Sciatic nerve (tissue), 2 donors: Measurements from ENCODE around the gene AMBP. TPM values are rescaled to one million over a fixed set of nuclear protein-coding genes. Genes with fewer than 3 reads are reported as not detected.

Source experiments
- ATAC-seq: fragments of 200-7000 bp; cut with Tn5 transposase; one replicate; pipeline ENCODE4 v1.9.1; 2020; ENCODE audit warnings: mild to moderate bottlenecking, moderate library complexity
- DNase-seq: peaks from one replicate; pipeline ENCODE4 v3.0.0-alpha.2; 2020; ENCODE audit warnings: low spot score
- intact Hi-C: fragments of 100-400 bp; cut with DNase I; formaldehyde crosslinking; loops from one replicate; pipeline ENCODE4 v1.14.2; 2022
- total RNA-seq: library from RNA; stranded (reverse); fragmentation: NEBNext Ultra II Directional; extraction: Animal tissue kit (Norgen Biotek cat#: 25700); gene quantifications from one replicate; pipeline ENCODE4 v1.2.1, GENCODE V29; 2021
- donor health status: DM: no; HTN: no; CAD: no.
- donor health status: DM: no; HTN: no; CAD: no.

Gene AMBP
- not detected for total RNA-seq

DNA sequence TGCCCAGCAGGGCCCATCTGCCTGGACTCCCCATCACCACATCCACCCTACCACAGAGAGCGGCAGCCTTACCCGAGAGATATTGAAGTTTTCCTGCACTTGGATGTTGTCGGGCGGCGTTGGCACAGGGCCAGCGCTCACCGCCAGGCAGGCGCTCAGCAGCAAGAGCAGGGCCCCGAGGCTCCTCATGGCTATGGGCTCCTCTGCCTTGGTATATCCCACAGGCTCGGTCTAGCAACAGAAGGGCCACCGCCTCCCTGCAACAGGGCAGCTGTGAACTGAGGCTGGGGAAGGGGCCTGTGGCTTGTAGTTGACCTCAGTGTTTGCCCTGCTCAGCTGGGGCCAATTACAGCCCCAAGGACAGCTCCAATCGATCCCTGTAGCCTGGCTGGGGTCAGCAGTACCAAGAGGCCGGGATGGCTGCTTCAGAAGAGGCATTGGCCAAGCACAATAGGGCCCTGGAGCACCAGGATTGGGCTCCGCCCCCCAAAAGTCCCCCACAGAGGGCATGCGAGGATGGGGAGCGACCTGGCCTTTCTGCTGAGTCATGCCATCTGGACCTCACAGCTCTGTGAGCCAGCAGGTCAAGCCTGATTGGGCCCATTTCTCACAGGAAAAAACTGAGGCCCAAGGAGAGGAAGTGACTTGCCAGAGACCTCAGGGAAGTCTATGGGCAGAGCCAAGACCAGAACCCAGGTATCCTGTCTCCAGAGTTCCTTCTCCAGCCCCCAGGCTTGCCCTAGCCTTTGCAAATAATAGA, at the start of gene AMBP:
AMBP (minus strand) TSS at position 280 of the 760 bp plus-strand sequence; CDS start at position 189, 91 bp downstream.
- intact Hi-C loops = no loop called here
- ATAC-seq = no peak
- no peak for DNase-seq

- DNase-seq (no peak), ATAC-seq (no peak)
- intact Hi-C loops = no loop called here
These were observed 48.4 kb upstream of the AMBP start for GRCh38 chr9:114126247-114127060.

DNA sequence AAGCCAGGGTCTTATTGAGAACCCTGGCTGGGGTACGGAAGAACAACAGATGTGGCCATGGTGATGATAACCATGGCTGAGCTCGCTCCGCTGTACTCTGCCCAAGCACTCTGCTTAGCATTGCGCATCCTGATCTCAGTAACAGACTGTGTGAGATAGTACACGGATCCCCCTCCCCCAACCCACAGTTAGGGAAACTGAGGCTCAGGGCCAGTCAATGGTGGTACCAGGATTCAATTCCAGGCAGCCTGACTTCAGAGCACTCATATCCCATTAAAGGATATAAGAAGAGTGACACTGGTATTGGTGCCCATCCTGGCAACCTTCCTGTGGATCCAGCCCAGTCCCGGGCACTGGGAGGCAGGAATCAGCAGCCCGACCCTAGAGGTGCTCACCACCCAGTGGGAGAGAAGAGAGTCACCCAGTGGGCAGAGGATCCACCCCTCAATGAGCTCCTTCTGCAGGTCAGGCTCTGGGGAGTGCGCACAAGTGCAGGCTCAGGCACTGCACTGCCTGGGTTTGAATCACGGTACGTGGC, 47.4 kb upstream of the AMBP start:
- ATAC-seq (no peak), DNase-seq (no peak)
- intact Hi-C loops = no loop called here

- ATAC-seq = no peak
These were observed 46.8 kb upstream of the AMBP start for GRCh38 chr9:114124666-114125475.

GRCh38 chr9:114124138-114124537, 46.0 kb upstream of the AMBP start:
- DNase-seq (no peak), ATAC-seq (no peak)
- intact Hi-C loops = no loop called here

More at GRCh38 chr9:114124666-114125475, 46.8 kb upstream of the AMBP start:
- intact Hi-C loops = no loop called here
- no peak for DNase-seq

GRCh38 chr9:114123031-114123977, 45.2 kb upstream of the AMBP start:
- DNase-seq = no peak
- no peak for ATAC-seq
- intact Hi-C loops = no loop called here

GRCh38 chr9:114122136-114123027, 44.3 kb upstream of the AMBP start:
- ATAC-seq = no peak

DNA sequence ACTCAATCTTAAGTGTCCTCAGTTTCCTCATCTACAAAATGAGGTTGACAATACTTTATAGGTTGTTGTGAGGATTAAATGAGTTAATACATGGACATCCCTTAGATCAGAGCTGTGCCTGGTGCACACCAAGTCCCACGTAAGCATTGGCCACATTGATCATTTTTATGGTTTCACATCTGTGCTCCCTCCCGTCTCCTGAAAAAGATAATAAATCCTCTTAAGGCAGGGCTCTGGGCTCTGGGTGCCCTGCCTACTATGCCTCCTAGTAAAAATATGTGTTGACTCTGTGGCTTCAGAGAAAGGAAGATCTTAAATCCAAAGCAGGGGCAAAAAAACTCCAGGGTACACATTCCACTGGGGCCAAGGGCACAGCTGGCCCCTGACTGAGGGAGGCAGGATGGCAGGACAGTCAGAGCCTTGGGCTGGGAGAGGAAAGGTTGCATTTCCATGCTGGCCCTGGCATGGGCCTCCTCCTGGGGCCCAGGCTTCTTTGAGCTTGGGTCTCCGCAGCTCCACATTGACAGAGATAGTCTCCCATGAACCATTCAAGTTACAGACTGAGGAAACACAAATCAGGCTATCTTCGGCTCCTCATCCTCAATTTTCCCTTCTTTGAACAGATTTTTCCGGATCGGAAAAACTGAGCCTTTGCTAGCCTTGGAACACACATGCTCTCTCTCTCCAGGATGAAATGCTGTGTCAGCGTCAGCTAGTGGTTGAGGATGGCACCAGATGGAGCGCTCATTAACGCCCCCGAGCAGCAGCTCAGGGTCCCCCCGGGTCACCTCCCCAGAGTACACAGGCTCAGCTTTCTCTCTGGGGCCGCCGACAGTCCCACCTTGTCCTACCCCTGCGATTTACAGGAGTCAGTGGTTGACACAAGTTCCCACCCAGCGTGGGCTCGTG, 43.4 kb upstream of the AMBP start:
- DNase-seq (no peak), ATAC-seq (no peak)
- intact Hi-C loops = no loop called here

More at GRCh38 chr9:114122136-114123027, 44.3 kb upstream of the AMBP start:
- intact Hi-C loops = no loop called here
- DNase-seq = no peak

DNA sequence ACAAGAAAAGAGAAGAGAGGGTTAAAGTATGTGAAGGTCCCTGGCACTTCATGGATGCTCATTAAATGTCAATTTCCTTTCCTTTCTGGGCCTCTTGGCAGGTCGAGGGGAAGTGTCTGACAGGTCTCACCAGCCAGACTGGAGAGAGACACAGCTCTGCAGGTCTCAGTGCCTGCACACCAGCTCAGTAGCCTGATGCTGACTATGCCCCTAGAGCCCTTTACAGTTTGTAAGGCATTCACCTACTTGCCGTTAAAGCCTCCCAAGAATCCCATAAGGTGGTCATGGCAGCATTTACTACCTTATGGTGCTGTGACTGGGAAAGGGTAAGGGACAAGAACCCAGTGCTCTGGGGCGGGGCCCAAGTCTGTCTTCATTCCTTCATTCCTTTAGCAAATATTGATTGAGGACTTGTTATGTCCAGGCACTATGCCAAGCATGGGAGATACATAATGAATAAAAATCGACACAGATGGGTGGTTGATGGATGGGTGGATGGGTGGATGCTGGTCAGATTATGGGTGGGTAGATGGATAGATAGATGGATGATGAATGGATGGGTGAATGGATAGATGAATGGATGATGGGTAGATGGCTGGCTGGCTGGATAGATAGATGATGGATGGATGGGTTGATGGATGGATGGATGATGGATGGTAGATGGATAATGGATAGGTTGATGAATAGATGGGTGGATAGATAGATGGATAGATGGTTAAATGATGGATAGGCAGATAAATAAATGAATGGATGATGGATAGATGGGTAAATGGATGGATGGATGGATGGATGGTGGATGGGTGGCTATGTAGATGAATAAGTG, 42.3 kb upstream of the AMBP start:
- intact Hi-C loops = no loop called here
- ATAC-seq = no peak
- DNase-seq = no peak

DNA sequence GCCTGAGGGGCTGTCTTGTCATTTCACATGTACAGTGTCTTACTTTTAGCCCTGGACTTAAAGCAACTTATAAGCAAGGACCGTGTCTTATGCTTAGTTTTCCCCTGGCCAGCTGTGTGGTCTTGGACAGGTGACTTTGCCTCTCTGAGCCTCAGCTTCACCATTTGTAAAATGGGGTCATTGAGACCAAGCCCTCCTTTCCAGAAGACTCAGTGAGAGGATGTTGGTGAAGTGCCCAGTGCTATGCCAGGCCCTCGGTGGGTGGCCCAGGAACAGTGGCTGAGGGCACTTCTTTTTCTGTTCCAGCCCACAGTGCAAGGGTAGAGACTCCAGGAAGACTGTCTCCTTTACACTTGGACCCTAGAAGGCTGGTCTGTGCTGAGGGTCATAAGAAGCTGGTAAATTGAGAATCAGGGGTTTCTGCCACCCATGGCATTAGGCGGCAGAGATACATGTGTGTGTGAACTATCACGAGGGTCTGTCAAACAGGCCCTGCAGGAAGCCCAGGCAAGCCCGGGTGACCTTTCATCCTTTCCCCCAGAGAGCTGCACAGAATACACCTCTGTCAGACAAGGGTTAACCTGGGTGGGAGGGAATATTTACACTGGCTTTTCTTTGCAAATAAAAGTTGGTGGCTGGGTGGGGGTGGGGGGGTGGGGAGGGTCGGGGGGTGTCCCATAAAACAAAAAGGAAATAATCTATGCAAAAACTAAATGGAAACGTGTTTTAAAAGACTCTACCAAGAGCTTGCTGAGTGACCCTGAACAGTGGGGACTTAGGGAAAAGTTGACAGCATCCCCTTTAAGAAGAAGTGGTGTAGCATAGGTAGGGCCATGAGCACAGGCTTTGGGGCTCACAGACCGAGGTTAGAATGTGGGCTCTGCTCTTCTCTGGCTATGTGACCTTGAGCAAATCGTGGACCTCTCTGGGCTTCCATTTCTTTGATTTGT, 41.4 kb upstream of the AMBP start:
- ATAC-seq (no peak), DNase-seq (no peak)
- intact Hi-C loops = no loop called here

GRCh38 chr9:114117996-114118830, 40.1 kb upstream of the AMBP start:
- ATAC-seq (peak; percentile 9), DNase-seq (no peak)
- intact Hi-C loops = no loop called here

- DNase-seq (no peak), ATAC-seq (no peak)
- intact Hi-C loops = no loop called here
These were observed 39.5 kb upstream of the AMBP start for GRCh38 chr9:114117614-114117995.

DNA sequence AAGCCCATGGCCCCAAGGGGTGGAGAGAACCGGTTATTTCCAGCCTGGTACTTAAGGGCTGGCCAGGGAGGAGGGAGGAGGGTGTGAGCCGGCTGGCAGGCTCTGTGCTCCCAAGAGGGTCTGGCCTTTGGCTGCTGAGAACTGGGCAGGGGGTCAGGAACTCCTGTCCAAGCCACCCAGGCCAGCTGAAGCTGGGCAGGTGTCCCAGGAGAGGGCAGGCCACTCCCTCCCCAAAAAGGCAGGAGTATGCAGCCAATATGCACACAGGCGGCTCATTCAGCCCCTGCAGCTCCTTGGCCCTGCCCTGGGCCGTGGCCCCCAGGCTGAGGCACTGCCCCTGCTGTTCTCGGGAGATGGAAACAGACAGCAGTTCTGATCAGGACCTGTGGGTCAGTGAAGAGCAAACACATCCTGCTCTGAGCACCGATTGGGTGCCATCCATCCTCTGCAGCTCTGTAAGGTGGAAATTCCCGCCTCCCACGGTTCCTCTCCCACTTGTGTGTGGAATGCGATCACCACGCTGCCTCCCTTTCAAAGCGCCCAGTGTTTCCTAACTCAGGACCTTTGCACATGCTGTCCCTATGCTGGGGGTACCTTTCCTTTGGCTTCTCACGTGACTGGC, 38.1 kb upstream of the AMBP start:
- ATAC-seq = peak; percentile 70
- intact Hi-C loops = no loop called here
- DNase-seq = no peak
